ENCODE data around the gene CBR4.
"Not testable (repeated sequence)": the region's sequence is repeated elsewhere in the genome, so short reads cannot be mapped to it uniquely, and the experiment has no call there.

The CBR4 gene

GRCh38 chr4:168993714-168994510, 16.1 kb downstream of the CBR4 start:
- no peak for DNase-seq (ENCODE audit: low spot score)

DNA sequence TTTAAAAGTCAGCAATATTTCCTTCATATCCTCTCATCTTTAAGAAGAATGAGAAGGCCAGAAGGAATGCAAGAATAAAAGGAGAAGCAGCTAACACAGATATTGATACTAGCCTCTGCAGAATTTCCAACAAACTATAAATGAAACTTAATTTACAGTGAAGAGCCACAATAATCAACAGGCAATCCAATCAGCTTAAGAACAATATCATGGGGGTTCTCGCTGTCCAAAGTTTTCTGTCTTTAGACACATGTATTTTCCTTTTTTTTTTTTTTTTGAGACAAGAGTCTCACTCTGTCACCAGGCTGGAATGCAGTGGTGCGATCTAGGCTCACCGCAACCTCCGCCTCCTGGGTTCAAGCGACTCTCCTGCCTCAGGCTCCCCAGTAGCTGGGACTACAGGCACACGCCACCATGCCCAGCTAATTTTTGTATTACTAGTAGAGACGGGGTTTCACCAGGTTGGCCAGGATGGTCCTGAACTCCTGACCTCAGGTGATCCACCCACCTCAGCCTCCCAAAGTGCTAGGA, 17.0 kb downstream of the CBR4 start:
- DNase-seq (ENCODE audit: low spot score) = not testable (repeated sequence)

DNA sequence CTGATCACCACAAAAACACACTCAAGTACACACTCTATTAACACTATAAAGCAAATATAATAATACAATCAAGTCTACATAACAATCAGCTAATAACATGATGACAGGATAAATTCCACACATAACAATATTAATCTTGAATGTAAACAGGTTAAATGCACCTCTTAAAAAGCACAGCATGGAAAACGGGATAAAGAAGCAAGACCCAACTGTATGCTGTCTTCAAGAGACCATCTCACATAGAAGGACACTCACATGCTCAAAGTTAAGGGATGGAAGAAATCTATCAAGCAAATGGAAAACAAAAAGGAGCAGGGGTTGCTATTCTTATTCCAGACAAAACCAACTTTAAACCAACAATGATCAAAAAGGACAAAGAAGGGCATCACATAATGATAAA, 28.1 kb downstream of the CBR4 start:
- DNase-seq (ENCODE audit: low spot score) = no peak

DNA sequence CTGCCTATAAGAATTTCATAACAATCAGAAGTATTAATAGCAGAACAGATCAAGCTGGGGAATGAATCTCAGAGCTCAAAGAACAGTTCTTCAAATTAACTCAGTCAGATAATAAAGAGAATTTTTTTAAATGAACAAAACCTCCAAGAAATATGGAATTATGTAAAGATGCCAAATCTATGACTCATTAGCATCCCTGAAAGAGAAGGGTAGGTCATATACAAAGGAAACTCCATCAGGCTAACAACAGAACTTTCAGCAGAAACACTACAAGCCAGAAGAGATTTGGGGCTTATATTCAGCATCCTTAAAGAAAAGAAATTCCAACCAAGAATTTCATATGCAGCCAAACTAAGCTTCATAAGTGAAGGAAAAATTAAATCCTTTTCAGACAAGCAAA, 28.6 kb downstream of the CBR4 start:
- DNase-seq (ENCODE audit: low spot score) = no peak

DNA sequence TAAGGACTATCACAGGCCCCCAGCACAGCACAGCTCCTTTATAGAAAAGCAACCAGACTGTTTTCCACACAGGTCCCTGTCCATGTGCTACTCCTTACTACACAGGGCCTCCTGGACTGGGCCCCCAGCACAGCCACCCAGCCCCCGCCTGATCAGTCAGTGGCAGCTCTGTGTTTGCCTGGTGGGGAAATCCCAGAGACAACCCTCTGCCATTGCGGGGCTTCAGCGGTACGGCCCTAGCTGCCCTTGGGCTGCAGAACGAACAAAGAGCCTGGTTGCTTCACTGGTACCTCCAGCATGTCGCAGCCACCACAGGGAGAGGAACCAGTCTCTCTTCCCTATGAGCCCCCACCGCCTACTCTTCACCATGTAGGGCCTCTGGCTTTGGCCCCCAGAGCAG, 30.7 kb downstream of the CBR4 start:
- DNase-seq (ENCODE audit: low spot score) = no peak

DNA sequence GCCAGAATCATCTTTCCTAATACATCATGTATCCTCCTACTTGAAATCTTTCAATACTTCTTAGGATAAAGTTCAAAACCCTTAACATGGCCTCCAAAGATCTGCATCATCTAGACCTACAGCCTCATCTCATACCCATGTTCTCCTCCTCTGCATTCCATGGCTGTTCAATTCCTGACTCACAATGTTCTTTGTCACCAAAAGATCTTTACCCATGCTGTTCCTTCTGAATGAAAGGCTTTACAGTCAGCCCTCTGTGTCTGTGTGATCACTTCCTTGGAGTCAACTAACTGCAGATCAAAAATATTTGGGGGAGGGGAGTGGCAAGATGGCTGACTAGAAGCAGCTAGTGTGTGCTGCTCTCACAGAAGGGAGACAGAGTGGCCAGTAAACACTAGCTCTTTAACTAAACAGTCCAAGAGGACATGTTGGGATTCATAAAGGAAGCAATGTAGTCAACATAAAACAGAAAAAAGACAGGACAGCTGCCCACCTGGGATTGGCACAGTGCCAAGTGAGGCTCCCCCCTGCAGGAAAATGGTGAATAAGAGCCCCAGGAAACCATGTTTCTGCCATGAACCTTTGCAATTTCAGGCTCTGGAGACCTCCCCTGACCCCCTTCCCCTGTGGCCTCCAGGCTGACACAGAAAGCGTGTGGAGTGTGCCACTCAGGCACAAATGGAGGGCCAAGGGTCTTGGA, 31.9 kb downstream of the CBR4 start:
- DNase-seq (ENCODE audit: low spot score) = no peak

- DNase-seq (ENCODE audit: low spot score) = no peak
Measured at GRCh38 chr4:168972596-168972995, 37.5 kb downstream of the CBR4 start.

DNA sequence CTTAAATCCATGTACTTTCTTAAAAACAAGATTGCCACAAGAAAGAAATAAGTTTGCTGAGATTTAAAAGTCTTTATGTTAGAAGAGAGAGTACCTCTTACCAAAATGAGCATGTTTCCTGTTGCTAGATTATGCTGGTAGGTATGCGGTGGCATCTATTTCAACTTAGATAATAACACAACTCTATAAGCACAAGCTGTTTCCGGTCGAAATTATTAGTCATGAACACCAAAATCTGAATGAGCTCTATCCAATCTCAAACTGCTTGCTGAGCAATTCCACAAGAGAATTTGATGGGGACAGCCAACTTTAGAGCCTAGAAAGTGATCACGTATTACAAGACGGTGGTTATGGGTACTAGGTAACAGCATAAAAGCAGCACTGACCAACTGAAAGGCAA, 49.3 kb downstream of the CBR4 start:
- no peak for DNase-seq (ENCODE audit: low spot score)

GRCh38 chr4:168955674-168956073, 54.4 kb downstream of the CBR4 start:
- DNase-seq (ENCODE audit: low spot score) = no peak

GRCh38 chr4:168952821-168953246, 57.2 kb downstream of the CBR4 start:
- DNase-seq (ENCODE audit: low spot score) = not testable (repeated sequence)

DNA sequence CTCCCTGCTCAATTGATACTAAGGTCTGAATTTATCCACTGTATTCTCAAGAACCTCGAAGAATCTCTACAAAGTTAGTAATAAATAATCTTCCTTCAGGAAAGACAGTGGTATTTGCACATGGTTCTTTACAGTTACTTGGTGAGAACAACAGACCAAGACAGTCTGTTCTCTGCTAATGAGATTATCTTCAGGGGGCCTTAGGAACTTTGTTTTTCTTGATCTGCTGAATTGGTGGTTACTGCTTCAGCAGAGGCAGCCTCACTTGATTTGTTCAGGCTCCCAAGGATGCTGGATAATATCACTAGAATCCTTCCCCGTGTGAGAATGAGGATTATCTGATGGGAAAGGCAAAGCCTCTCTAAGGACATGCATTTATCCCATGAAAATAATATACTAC, 64.8 kb downstream of the CBR4 start:
- no peak for DNase-seq (ENCODE audit: low spot score)

GRCh38 chr4:168942985-168943384, 67.1 kb downstream of the CBR4 start:
- DNase-seq (ENCODE audit: low spot score) = no peak
